BJ (cell line): ENCODE measurements around the gene PAXX. TPM values are rescaled to one million over a fixed set of nuclear protein-coding genes. Genes with fewer than 3 reads are reported as not detected.

ENCODE experiments used
- CTCF ChIA-PET: fragments of 350-600 bp; formaldehyde crosslinking; extraction: SDS; loops from one replicate; lab custom pipeline; 2021; ENCODE audit warnings: antibody characterized with exemption, inconsistent platforms; lab: Yijun Ruan, JAX
- POLR2A ChIA-PET: fragments of 300-600 bp; sonication (Branson Sonifier 250); formaldehyde crosslinking; extraction: SDS; loops from one replicate; lab custom pipeline; 2021; ENCODE audit warnings: antibody characterized with exemption; lab: Charles Lee
- DNase-seq: peaks from one replicate; pipeline ENCODE4 v3.0.0-alpha.2; 2011; ENCODE audit warnings: low read depth
- H3K27me3 ChIP-seq: 2 replicates; pipeline ENCODE4 v1.6.0; 2011; ENCODE audit warnings: low read length; ENCODE audit not compliant: control insufficient read depth, insufficient read depth
- H3K36me3 ChIP-seq: 2 replicates; pipeline ENCODE4 v1.5.1; 2011; ENCODE audit warnings: low read length; ENCODE audit not compliant: control insufficient read depth, insufficient read depth
- H3K4me3 ChIP-seq: 2 replicates; pipeline ENCODE4 v1.5.1; 2011; ENCODE audit warnings: low read depth, mild to moderate bottlenecking, control low read depth, low read length
- polyA plus RNA-seq: library from polyadenylated mRNA; depleted of rRNA; stranded (reverse); fragments of >200 nt; gene quantifications from 2 replicates; pipeline ENCODE4 v1.2.3, GENCODE V29; 2011
- TF ChIP-seq, protein P1 (sequence below): IDR thresholded peaks from 2 replicates; pipeline ENCODE4 v1.5.1; 2011; ENCODE audit warnings: low read depth, mild to moderate bottlenecking, control low read depth, inconsistent platforms, low read length, moderate library complexity; ENCODE audit not compliant: insufficient read depth

The PAXX gene
- polyA plus RNA-seq, 1 experiment, result 11.8 TPM

- ChIA-PET CTCF (interaction anchor here (0.6 to 4.1 kb wide), 10 partner anchors 9 to 91 kb away, joined by 3 to 118 read pairs (median 3); partner anchors contain the start of genes CLIC3 and FUT7), POLR2A (no interaction called here)
- H3K36me3 ChIP-seq, result peaks cover 26% of the 10 kb centered on the region
- H3K4me3 ChIP-seq, result peak within 1 kb of the TSS; percentile 96
- peak; percentile 25 for DNase-seq
- no peaks in the 10 kb centered on the region for H3K27me3 ChIP-seq
- TF ChIP-seq, protein P1, sequence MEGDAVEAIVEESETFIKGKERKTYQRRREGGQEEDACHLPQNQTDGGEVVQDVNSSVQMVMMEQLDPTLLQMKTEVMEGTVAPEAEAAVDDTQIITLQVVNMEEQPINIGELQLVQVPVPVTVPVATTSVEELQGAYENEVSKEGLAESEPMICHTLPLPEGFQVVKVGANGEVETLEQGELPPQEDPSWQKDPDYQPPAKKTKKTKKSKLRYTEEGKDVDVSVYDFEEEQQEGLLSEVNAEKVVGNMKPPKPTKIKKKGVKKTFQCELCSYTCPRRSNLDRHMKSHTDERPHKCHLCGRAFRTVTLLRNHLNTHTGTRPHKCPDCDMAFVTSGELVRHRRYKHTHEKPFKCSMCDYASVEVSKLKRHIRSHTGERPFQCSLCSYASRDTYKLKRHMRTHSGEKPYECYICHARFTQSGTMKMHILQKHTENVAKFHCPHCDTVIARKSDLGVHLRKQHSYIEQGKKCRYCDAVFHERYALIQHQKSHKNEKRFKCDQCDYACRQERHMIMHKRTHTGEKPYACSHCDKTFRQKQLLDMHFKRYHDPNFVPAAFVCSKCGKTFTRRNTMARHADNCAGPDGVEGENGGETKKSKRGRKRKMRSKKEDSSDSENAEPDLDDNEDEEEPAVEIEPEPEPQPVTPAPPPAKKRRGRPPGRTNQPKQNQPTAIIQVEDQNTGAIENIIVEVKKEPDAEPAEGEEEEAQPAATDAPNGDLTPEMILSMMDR, result peak; percentile 93
Observed at GRCh38 chr9:136944519-136945332, 47.5 kb upstream of the PAXX start, which contains the start of the genes C8G and FBXW5. Gene C8G (plus strand): TSS chr9:136945243. CDS start chr9:136945321, 78 bp downstream. Gene FBXW5 (minus strand): TSS chr9:136944738. CDS start chr9:136944083, 655 bp downstream.

GRCh38 chr9:136945333-136946227 lies 46.6 kb upstream of the PAXX start:
- TF ChIP-seq, protein P1, result no peak
- POLR2A ChIA-PET, result no interaction called here
- no peak for DNase-seq
- peaks cover 20% of the 10 kb centered on the region for H3K36me3 ChIP-seq
- CTCF ChIA-PET, result interaction anchor here (0.6 to 4.1 kb wide), 4 partner anchors 14 to 119 kb away, joined by 3 to 118 read pairs (median 4); partner anchors contain the start of gene FUT7
- no peak overlapping the region for H3K4me3 ChIP-seq
- no peaks in the 10 kb centered on the region for H3K27me3 ChIP-seq

- CTCF ChIA-PET, result interaction anchor here (1.4 to 4.1 kb wide), 6 partner anchors 13 to 158 kb away, joined by 3 to 118 read pairs (median 10); partner anchors contain the start of gene FUT7
- H3K27me3 ChIP-seq, result no peaks in the 10 kb centered on the region
- TF ChIP-seq, protein P1, result no peak
- no peak overlapping the region for H3K4me3 ChIP-seq
- H3K36me3 ChIP-seq, result peaks cover 12% of the 10 kb centered on the region
- POLR2A ChIA-PET, result no interaction called here
- no peak for DNase-seq
Observed at GRCh38 chr9:136946228-136947027, 45.8 kb upstream of the PAXX start.

DNA sequence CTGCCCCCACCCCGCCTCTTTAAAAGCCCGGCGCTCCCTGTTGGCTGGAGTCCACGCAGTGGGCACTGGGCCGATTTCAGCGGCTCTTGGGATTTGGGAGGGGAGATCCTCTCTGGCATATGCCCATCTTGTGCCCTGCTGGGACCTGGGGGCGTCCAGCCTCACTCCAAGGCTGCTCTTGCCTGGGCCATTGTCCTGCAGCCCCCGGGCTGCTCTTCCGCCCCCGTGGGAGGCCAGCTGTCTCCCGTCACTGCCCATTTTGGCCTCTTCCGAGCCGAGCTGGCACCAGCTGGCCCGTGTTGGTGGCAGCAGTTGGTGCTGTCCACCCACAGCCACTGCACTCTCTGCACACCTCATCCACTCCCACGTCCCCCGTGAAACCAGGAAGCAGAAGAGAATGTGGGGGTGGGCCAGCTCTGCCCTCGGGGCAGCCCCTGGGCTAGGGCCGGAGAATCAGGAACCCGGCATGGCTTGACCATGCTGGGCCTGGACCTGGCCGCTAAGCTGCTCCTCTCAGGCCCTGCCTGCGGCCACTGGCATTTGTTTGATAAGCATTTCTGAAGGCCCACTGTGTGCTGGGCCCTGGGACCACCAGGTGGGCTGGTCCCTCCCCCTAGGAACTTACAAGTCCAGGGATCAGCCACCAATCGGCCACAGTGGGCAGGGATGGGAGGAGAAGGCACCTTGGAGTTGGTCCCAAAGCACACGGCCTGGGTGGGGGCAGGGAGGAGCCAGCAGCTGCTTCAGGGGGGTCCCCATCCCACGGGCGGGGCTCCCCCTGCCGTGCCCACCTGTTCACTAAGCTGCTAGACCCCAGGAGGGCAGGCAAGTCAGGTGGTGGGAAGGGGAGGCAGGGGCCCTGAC lies 45.0 kb upstream of the PAXX start:
- Histone ChIP-seq H3K4me3 (no peak overlapping the region), H3K27me3 (no peaks in the 10 kb centered on the region), H3K36me3 (peaks cover 6% of the 10 kb centered on the region)
- ChIA-PET CTCF (interaction anchor here (0.6 to 4.1 kb wide), 30 partner anchors 8 to 278 kb away, joined by 3 to 118 read pairs (median 4); partner anchors contain the start of genes AJM1, FUT7 and TMEM141), POLR2A (no interaction called here)
- no peak for DNase-seq
- TF ChIP-seq, protein P1, result no peak
